ENCODE data around the gene DDX56.

- TF ChIP-seq EP300 (IDR thresholded peaks at IDR 0.05) (no peak), POLR2A (IDR thresholded peaks at IDR 0.05) (no peak), CTCF (IDR thresholded peaks at IDR 0.05) (no peak)
Observed at GRCh38 chr7:44567884-44568283, 5.8 kb downstream of the DDX56 start.
